ENCODE data around the gene MED26.

DNA sequence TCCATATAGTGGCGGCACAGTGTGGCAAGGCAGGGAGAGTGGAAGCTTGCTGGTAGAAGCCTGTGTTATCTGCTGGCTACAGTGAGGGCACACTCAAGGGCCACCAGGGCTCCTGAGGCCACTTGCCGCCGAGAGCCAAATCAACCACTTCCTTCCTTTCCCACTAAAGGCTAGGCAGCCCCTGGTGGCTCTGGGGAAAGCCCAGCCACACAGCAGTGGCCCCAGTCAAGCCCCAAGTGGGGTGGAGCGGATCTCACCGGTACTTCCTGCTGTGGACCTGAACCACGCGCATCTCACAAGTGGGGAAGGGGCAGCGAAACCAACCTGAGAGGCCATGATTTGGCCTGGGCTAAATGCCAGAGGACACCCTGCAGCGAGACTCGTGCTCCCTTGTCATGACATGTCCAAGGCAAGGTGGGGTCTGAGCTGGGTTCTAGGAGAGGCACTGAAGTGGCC lies 33.8 kb downstream of the MED26 start:
- TF ChIP-seq HIVEP1 (CRISPR knock-in tag; IDR thresholded peaks at IDR 0.05), result no peak
- no peak for TF ChIP-seq EZH2 (conservative IDR thresholded peaks at IDR 0.05; ENCODE audit: low read depth, low read length)
- TF ChIP-seq, protein P1, sequence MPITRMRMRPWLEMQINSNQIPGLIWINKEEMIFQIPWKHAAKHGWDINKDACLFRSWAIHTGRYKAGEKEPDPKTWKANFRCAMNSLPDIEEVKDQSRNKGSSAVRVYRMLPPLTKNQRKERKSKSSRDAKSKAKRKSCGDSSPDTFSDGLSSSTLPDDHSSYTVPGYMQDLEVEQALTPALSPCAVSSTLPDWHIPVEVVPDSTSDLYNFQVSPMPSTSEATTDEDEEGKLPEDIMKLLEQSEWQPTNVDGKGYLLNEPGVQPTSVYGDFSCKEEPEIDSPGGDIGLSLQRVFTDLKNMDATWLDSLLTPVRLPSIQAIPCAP (CRISPR knock-in tag; IDR thresholded peaks at IDR 0.05; ENCODE audit: low read depth), result no peak
- no peak for TF ChIP-seq POLR2A (IDR thresholded peaks at IDR 0.05; ENCODE audit: insufficient read depth in 1 of 2, low read depth in 2 of 2, low read length in 2 of 2)
- TF ChIP-seq ZFY (CRISPR knock-in tag; IDR thresholded peaks at IDR 0.05), result no peak
- no peak for TF ChIP-seq ZNF296 (CRISPR knock-in tag; conservative IDR thresholded peaks at IDR 0.05)
- no peak for TF ChIP-seq ZNF562 (CRISPR knock-in tag; IDR thresholded peaks at IDR 0.05; ENCODE audit: borderline replicate concordance)
- no peak for TF ChIP-seq ZFP1 (CRISPR knock-in tag; IDR thresholded peaks at IDR 0.05)
- no peak for TF ChIP-seq CCDC6 (CRISPR knock-in tag; IDR thresholded peaks at IDR 0.05)
